Mucosa of stomach (tissue), 1 donor: ENCODE measurements around the gene RND3.

Experiments used
- H3K27me3 ChIP-seq: one replicate; pipeline ENCODE4 v1.7.0; 2013; ENCODE audit warnings: mild to moderate bottlenecking, low read length; ENCODE audit not compliant: control insufficient read depth, insufficient read depth
- H3K36me3 ChIP-seq: one replicate; pipeline ENCODE4 v1.7.0; 2013; ENCODE audit warnings: low read length; ENCODE audit not compliant: control insufficient read depth, insufficient read depth
- H3K4me1 ChIP-seq: one replicate; pipeline ENCODE4 v1.7.0; 2013; ENCODE audit warnings: mild to moderate bottlenecking, low read length; ENCODE audit not compliant: control insufficient read depth, insufficient read depth
- H3K4me3 ChIP-seq: one replicate; pipeline ENCODE4 v1.7.0; 2013; ENCODE audit warnings: low read length
- H3K9ac ChIP-seq: one replicate; pipeline ENCODE4 v1.7.0; 2013; ENCODE audit warnings: mild to moderate bottlenecking, low read length, moderate library complexity
- H3K9me3 ChIP-seq: one replicate; pipeline ENCODE4 v1.7.0; 2013; ENCODE audit warnings: mild to moderate bottlenecking, low read length, moderate library complexity; ENCODE audit not compliant: control insufficient read depth
- donor health status: Pancreatic carcinoma.

Gene RND3

GRCh38 chr2:150520033-150520432 is 32.6 kb upstream of the RND3 start:
- H3K27me3 ChIP-seq, result no peaks in the 10 kb centered on the region
- H3K9ac ChIP-seq, result no peak overlapping the region
- H3K9me3 ChIP-seq, result no peaks in the 10 kb centered on the region
- H3K4me3 ChIP-seq, result no peak overlapping the region
- H3K36me3 ChIP-seq, result no peaks in the 10 kb centered on the region
- no peaks in the 10 kb centered on the region for H3K4me1 ChIP-seq

- H3K36me3 ChIP-seq, result no peaks in the 10 kb centered on the region
- H3K4me1 ChIP-seq, result no peaks in the 10 kb centered on the region
- no peak overlapping the region for H3K4me3 ChIP-seq
- H3K27me3 ChIP-seq, result no peaks in the 10 kb centered on the region
- no peaks in the 10 kb centered on the region for H3K9me3 ChIP-seq
- no peak overlapping the region for H3K9ac ChIP-seq
Observed at GRCh38 chr2:150517951-150518680, 30.6 kb upstream of the RND3 start.

GRCh38 chr2:150513647-150514046 is 26.2 kb upstream of the RND3 start:
- H3K9ac ChIP-seq, result no peak overlapping the region
- H3K27me3 ChIP-seq, result no peaks in the 10 kb centered on the region
- H3K36me3 ChIP-seq, result no peaks in the 10 kb centered on the region
- H3K4me3 ChIP-seq, result no peak overlapping the region
- no peaks in the 10 kb centered on the region for H3K9me3 ChIP-seq
- H3K4me1 ChIP-seq, result no peaks in the 10 kb centered on the region

GRCh38 chr2:150508497-150509137 is 21.1 kb upstream of the RND3 start:
- no peaks in the 10 kb centered on the region for H3K36me3 ChIP-seq
- no peaks in the 10 kb centered on the region for H3K9me3 ChIP-seq
- no peak overlapping the region for H3K4me3 ChIP-seq
- no peak overlapping the region for H3K9ac ChIP-seq
- no peaks in the 10 kb centered on the region for H3K4me1 ChIP-seq
- no peaks in the 10 kb centered on the region for H3K27me3 ChIP-seq

- Histone ChIP-seq H3K27me3 (no peaks in the 10 kb centered on the region), H3K4me3 (no peak overlapping the region), H3K36me3 (no peaks in the 10 kb centered on the region), H3K9ac (no peak overlapping the region), H3K9me3 (no peaks in the 10 kb centered on the region), H3K4me1 (no peaks in the 10 kb centered on the region)
Observed at GRCh38 chr2:150507071-150507470, 19.6 kb upstream of the RND3 start.

GRCh38 chr2:150505178-150505577 is 17.7 kb upstream of the RND3 start:
- H3K4me1 ChIP-seq, result no peaks in the 10 kb centered on the region
- no peak overlapping the region for H3K9ac ChIP-seq

GRCh38 chr2:150495993-150496627 is 8.6 kb upstream of the RND3 start:
- Histone ChIP-seq H3K27me3 (no peaks in the 10 kb centered on the region), H3K4me1 (no peaks in the 10 kb centered on the region), H3K4me3 (no peak overlapping the region), H3K9ac (no peak overlapping the region), H3K36me3 (no peaks in the 10 kb centered on the region), H3K9me3 (no peaks in the 10 kb centered on the region)

More at GRCh38 chr2:150505178-150505577, 17.7 kb upstream of the RND3 start:
- Histone ChIP-seq H3K9me3 (no peaks in the 10 kb centered on the region), H3K27me3 (no peaks in the 10 kb centered on the region), H3K36me3 (no peaks in the 10 kb centered on the region), H3K4me3 (no peak overlapping the region)

GRCh38 chr2:150495001-150495400 is 7.5 kb upstream of the RND3 start:
- no peaks in the 10 kb centered on the region for H3K36me3 ChIP-seq

GRCh38 chr2:150494234-150494945 is 6.9 kb upstream of the RND3 start:
- Histone ChIP-seq H3K36me3 (no peaks in the 10 kb centered on the region), H3K4me1 (no peaks in the 10 kb centered on the region), H3K27me3 (no peaks in the 10 kb centered on the region), H3K9ac (no peak overlapping the region), H3K9me3 (no peaks in the 10 kb centered on the region), H3K4me3 (no peak overlapping the region)

More at GRCh38 chr2:150495001-150495400, 7.5 kb upstream of the RND3 start:
- no peak overlapping the region for H3K4me3 ChIP-seq
- no peaks in the 10 kb centered on the region for H3K27me3 ChIP-seq
- H3K9me3 ChIP-seq, result no peaks in the 10 kb centered on the region
- H3K9ac ChIP-seq, result no peak overlapping the region
- H3K4me1 ChIP-seq, result no peaks in the 10 kb centered on the region

- H3K9me3 ChIP-seq, result no peaks in the 10 kb centered on the region
- H3K27me3 ChIP-seq, result no peaks in the 10 kb centered on the region
- H3K4me1 ChIP-seq, result no peaks in the 10 kb centered on the region
- no peaks in the 10 kb centered on the region for H3K36me3 ChIP-seq
- no peak overlapping the region for H3K9ac ChIP-seq
- H3K4me3 ChIP-seq, result no peak overlapping the region
Observed at GRCh38 chr2:150491943-150492342, 4.5 kb upstream of the RND3 start.

- H3K4me1 ChIP-seq, result no peaks in the 10 kb centered on the region
- no peak overlapping the region for H3K9ac ChIP-seq
- H3K4me3 ChIP-seq, result no peak overlapping the region
- H3K27me3 ChIP-seq, result no peaks in the 10 kb centered on the region
- H3K36me3 ChIP-seq, result no peaks in the 10 kb centered on the region
- H3K9me3 ChIP-seq, result no peaks in the 10 kb centered on the region
Observed at GRCh38 chr2:150491430-150491829, 4.0 kb upstream of the RND3 start.

- H3K36me3 ChIP-seq, result no peaks in the 10 kb centered on the region
- no peak overlapping the region for H3K9ac ChIP-seq
- no peak overlapping the region for H3K4me3 ChIP-seq
- H3K27me3 ChIP-seq, result no peaks in the 10 kb centered on the region
- H3K4me1 ChIP-seq, result no peaks in the 10 kb centered on the region
- H3K9me3 ChIP-seq, result no peaks in the 10 kb centered on the region
Observed at GRCh38 chr2:150490466-150490865, 3.0 kb upstream of the RND3 start.
